GM19324 (cell line): ENCODE results near the gene ELP4.

Source experiments
- ATAC-seq: cut with Tn5 transposase; IDR thresholded peaks from one replicate; pipeline ENCODE4 v1.9.1; 2021; ENCODE audit warnings: mild to moderate bottlenecking, moderate library complexity; ENCODE audit not compliant: unreplicated experiment, low FRiP score

The ELP4 gene

DNA sequence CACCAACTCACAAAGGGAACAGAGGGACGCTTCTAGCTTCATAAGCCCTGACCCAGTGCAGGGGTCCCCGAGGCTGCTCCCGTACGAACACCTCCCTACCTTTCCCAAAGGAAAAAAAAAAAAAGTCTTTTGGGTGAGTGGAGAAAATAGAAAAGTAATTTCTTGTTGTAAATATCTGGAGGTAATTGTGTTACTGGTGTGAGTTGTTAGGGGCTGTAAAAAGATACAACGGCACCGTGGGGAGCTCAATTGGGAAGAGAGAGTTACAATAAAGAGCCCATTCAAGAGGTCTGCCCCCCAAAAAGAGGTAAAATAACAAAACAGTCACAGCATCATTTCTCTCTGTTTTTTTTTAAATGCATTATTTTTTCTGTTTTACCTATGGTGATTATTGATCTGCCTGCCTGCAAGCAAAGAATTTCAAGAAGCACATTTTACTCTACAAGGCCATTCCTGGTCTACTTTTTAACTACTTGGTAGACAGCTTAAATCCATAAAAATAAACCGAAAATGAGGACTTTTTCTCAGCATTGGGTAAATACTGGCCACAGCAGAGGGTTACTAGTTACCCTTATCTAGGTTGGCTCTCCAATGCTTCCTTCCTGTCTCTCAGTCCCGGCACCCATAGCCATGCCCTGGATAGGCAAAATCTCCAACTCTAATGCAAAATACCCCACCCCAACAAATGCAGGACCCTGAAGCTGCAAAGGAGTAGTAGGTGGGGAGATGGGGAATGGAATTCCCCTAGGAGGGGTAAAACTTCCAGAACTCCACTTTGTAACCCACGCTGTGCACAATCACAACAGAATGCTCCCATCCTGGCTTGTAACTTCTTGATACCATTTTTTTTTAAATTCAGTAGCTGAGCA is 298.5 kb downstream of the ELP4 start:
- ATAC-seq = no peak

DNA sequence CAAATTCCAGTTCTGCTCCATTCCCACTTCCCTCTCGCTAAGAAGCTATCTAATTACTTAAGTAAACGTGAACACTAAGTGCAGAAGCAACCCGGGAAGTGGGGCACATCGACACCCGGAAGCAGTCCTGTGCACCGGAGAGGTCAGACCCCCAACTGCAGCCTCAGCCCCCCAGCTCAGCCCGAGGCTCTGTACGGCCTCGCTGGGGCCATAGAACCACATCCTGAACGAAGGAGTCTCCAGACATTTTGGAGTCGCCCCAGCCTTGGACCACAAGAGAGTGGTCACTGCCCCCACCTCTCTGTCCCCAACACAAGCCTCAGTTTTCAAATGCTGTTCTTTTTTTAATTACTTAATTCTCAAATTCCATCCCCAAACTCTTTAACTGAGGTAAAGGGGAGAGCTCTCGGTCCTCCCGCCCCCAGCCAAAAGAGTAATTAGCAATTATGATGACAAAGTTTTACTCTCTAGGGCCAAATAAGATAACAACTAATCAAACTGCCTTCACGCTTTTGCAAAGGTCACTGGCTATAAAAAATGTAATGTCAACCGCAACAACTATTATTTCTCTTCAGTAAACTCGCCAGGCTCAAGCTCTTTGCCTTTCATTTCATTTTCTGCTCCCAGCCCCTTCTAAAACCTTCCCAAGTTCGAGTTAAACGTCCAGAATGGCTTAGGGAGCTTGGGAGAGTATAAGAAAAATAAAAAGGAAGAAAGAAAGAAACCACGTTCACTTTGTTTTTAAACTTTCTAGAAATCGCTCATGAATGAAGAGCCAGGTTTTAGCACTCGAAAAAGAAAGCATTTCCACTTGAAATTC is 299.4 kb downstream of the ELP4 start:
- no peak for ATAC-seq

DNA sequence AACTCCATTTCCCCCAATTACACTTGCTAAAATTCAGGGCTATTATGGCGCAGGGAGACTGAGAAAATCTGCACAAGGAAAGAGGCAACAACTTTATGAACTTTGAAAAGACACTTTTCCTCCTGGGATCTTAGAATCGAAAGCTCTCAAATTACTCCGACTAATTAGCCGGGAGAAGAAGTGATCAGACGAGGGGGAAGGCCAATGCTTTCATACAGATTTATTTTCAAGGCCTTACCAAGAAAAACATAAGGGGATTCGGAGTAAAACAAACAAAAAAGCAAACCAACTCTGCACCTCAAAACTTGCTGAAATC is 299.9 kb downstream of the ELP4 start:
- ATAC-seq = no peak

DNA sequence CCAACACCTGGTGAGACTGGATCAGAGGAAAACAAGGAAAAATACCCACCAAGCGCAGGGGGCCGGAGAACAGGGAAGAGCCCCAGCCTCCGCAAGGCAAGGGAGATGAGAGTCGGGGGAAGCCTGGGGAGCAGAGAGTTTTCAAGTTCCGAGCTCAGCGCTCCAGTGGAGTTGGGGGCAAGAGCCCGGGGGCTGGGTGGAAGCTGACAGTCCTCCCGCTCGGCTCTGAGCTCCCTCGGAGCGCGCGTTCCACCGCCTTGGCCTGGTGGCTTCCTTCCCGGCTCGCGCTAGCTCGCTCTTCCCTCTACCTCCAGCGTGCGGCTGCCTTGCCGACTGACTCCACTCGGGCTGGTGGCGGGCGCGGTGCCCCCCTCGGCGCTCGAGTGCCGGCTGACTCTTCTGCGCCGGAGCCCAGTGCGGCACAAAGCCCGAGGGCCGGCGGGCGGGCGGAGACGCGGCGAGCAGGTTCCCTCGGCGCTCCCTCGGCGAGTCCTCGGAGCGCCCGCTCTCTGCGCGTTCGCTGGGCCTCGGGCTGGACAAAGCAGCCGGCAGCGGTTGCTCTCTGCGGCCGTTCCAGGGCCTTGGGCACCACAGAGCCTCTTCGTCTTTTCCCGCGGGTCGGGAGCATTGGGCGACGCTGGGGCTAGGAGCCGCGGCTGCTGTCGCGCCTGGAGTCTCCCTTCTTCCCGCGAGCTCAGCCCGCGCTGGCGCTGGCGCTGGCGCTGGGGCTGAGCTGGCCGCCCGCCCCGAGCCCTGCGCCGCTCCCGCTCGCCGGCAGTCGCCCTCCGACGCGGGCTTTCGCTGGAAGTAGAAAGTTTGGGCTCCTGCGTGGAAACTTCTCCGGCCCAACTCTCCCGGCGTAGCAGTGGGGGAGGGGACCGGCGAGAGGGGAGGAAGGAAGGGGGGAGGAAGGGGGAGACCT is 300.6 kb downstream of the ELP4 start:
- no peak for ATAC-seq

- no peak for ATAC-seq
Observed at GRCh38 chr11:31810779-31811647, 301.4 kb downstream of the ELP4 start, which contains the start of gene PAX6. PAX6 (minus strand) TSS chr11:31811322; CDS start chr11:31806411, 4,911 bp downstream.

GRCh38 chr11:31812383-31813381 is 303.1 kb downstream of the ELP4 start:
- ATAC-seq = no peak

DNA sequence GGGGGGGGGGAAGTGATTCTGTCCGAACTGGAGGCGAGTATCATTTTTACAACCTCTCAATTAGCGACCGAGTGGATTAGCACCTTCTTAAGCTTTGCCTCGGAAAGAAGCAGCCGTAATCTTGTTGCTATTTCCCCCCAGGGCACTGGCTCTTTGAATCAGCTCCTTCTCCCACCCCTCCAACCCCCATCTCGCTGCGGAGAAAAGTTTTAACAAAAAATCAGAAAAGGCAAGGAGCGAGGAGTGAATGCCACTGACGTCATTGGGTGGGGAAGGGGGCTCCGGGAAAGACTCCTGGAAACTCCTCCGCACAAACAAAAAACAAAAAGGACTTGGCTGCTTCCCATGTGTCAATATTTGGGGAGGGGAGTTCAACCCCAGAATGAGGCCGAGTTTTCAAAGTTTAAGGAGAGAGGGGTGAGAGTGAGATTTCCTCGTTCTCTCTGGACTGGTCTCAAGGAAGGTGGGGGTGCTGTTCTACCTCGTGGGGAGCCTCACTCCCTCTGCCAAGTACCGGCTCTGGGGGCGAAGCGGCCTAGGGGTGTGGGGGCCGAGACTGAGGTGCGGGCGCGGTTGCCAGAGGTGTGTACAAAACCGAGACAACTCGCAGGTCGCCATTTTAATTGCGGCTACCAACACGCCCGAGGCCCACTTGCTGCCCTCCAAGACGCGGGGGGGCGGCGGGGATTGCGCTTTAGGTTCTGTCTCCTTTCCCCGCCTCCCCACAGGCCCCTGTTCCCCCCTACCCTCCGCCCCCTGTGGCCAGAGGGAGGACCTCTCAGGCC is 304.0 kb downstream of the ELP4 start:
- ATAC-seq = no peak

GRCh38 chr11:31814176-31814868 is 304.8 kb downstream of the ELP4 start:
- no peak for ATAC-seq

DNA sequence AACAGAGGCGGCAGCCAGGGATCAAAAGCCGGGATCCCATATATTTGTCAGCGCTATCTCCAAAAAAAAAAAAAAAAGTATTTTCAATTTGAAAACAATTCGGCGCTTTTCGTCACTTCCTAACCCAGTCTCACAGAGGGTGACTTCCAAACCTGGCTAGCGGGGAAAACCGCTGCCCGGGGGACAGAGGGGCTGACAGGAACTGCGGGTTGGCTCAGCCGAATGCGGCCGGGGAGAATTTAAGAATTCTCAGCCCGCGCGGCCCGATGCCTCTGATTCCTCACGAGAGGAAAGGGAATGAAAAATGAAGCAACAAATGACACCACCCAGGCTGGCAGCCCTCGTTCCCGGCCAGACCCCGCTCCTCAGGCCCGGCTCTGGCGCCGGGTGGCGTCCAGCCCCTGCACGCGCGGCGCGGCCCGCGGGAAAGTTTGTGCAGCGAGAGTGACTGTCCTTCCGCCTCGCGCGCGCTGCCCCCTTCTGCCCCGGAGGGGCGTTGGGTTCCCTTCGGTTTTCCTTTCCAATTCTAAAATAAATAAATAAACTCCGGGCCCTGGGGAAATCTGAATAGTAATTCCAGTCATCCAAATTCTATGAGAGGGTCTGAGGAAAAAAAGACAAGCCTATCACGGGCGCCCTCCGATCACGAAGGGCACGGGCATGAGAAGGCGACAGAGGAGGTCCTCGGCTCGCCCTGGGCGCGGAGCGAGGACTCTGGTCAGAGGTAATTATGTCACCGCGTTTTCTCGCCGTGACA is 306.3 kb downstream of the ELP4 start:
- no peak for ATAC-seq

GRCh38 chr11:31816468-31817053 is 307.0 kb downstream of the ELP4 start:
- no peak for ATAC-seq

DNA sequence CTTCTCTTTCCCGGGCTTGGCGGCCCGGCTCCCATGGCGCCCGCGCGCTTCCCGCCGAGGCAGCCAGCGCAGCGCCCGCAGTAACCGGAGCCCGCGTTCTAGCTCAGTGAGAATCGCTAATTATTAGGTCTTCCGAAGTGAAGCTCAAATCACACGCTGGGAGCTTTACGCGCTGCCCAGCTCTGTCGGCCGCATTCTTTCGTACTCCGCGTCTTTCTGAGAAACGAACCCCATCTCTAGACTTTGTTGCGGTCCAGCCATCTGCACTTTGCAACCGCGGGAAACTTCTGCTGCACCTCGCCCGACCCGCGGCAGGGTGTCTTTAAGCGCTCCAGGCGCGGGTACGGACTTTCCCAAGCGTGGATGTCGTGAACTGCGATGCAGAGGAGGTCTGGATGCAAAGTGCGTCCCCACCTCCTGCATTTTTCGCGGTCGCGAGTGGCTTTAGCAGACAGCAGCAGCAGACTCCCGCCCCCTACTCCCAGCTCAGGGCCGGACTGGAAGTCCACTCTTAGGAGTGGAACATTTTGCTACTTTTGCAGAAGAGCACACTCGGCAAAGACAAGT is 307.6 kb downstream of the ELP4 start:
- no peak for ATAC-seq

GRCh38 chr11:31817621-31818424 is 308.3 kb downstream of the ELP4 start:
- no peak for ATAC-seq

DNA sequence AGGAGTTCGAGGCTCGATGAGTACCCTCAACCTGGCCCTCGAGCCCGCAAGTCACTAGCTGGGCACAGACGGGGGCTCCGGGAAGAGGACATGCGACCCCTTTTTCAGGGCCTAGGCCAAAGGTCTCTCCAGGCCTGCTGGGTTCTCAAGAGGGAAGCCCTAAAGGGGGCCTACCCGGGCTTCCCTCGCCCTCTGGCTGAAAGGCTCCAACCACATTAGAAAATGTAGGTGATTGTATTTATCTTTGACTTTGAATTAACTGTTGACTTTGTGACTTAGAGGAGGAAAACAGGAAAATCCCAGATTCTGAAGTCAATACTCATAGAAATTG is 308.8 kb downstream of the ELP4 start:
- ATAC-seq = no peak

DNA sequence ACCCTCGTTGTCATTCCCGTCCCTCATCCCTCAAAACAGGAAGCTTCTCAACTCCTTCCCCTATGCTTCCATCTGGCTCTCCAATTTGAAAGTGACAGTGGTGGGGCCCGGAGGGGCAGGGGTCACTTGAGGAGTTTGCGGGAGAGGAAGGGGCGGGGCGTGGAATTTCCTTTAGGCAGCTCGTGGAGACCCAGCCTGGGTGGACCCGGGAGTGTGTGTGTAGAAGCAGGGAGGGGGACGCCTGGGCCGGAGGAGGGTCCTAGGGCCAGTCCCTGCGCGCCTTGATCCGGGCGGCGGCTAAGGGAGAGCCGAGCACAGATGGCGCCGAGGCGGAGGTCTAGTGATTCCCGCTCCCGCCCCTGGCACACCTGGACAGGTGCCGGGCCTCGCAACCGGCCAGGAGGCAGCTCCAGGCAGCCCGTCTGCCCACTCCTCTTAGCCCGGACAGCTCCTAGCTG is 309.3 kb downstream of the ELP4 start:
- no peak for ATAC-seq
